GM18951 (cell line): Measurements from ENCODE around the gene TDP2.
"Not testable (repeated sequence)": the region's sequence is repeated elsewhere in the genome, so short reads cannot be mapped to it uniquely, and the experiment has no call there.

Source experiments
- POLR2A ChIP-seq: IDR thresholded peaks from 4 replicates; pipeline ENCODE4 v1.6.1; 2011; ENCODE audit warnings: mild to moderate bottlenecking; ENCODE audit not compliant: insufficient read length, insufficient read depth; ENCODE audit errors: extremely low read depth
- in situ Hi-C: fragments of 300-500 bp; cut with MboI; formaldehyde crosslinking; loops from one replicate; pipeline ENCODE4 v1.12.0; 2022; ENCODE audit warnings: low sequenced_read_pairs, mixed read lengths, inconsistent platforms; ENCODE audit not compliant: unreplicated experiment

TDP2 gene

GRCh38 chr6:24692415-24692814 lies 25.7 kb upstream of the TDP2 start:
- in situ Hi-C loops = loop anchor here (10.0 kb wide), 1 partner anchor 408 kb away; no protein-coding TSS in a partner anchor
- no peak for TF ChIP-seq POLR2A

GRCh38 chr6:24692003-24692402 lies 25.3 kb upstream of the TDP2 start:
- TF ChIP-seq POLR2A = no peak
- in situ Hi-C loops = loop anchor here (10.0 kb wide), 1 partner anchor 407 kb away; no protein-coding TSS in a partner anchor

- no peak for TF ChIP-seq POLR2A
- in situ Hi-C loops = loop anchor here (10.0 kb wide), 1 partner anchor 407 kb away; no protein-coding TSS in a partner anchor
Observed at GRCh38 chr6:24691550-24691949, 24.9 kb upstream of the TDP2 start.

DNA sequence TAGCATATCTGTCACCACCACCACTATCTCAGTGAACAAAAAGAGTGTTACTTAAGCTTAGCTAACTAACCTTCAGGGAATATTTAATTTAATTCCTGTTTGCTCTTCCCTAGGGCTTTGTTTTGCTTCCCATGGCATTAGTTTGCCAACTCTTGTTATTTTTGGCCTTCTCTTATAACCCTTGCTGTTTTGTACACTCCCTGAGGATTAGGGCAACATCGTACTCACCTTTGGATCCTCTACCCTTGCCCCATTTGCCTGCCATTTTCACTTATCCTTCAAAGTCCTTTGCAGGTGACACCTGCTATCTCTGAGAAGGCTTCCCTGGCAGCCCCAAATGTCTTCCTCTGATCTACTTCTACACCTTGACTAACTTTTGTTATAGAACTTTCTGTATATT lies 23.9 kb upstream of the TDP2 start:
- no peak for TF ChIP-seq POLR2A
- in situ Hi-C loops = loop anchor here (10.0 kb wide), 1 partner anchor 406 kb away; no protein-coding TSS in a partner anchor

GRCh38 chr6:24689964-24690363 lies 23.3 kb upstream of the TDP2 start:
- TF ChIP-seq POLR2A = no peak
- in situ Hi-C loops = loop anchor here (10.0 kb wide), 1 partner anchor 405 kb away; no protein-coding TSS in a partner anchor

DNA sequence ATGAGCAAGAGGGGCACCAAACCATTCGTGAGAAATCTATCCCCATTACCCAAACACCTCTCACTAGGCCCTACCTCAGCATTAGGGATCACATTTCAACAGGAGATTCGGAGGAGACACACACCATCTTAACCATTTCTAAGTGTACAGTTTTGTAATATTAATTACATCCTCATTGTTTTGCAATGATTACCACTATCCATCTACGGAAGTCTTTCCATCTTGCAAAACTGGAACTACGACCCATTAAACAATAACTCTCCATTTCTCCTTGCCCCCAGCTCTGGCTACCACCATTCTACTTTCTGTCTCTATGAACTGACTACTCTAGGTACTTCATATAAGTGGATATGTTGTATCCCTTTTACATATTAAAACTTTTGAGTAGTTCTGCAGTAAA lies 20.2 kb upstream of the TDP2 start:
- in situ Hi-C loops = no loop called here
- TF ChIP-seq POLR2A = no peak

DNA sequence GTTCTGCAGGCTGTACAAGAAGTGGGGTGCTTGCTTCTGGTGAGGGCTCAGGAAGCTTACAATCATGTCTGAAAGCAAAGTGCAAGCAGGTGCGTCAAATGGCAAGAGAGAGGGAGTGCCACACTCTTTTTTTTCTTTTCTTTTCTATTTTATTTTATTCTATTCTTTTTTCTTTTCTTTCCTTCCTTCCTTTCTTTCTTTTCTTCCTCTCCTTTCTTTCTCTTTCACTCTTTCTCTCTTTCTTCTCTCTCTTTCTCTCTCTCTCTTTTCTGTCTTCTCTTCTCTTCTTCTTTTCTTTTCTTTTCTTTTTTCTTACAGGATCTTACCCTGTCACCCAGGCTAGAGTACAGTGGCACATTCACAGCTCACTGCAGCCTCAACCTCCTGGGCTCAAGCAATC lies 19.7 kb upstream of the TDP2 start:
- in situ Hi-C loops = no loop called here

GRCh38 chr6:24683297-24684296 lies 16.9 kb upstream of the TDP2 start:
- TF ChIP-seq POLR2A = no peak
- in situ Hi-C loops = no loop called here

More for the DNA sequence above, 19.7 kb upstream of the TDP2 start:
- no peak for TF ChIP-seq POLR2A

DNA sequence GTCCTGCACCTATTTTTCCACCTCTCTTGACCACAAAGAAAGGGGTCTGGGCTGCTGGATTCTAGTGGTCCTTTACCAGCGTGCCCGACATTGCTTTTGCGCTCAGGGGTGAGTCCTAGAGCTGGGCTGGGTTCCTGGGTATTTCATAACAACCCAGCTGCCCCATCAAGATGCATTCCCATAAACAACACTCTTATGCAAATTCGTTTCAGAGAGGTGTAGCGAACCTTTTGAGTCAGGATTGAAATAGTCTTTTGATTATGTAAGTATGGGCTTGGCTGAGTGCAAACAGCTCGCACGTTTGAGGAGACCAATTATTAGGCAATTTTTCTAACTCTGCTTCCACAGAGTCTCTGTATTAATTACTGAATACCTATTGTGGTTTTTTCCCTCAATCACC lies 13.9 kb upstream of the TDP2 start:
- no peak for TF ChIP-seq POLR2A
- in situ Hi-C loops = no loop called here

- in situ Hi-C loops = not testable (repeated sequence)
Observed at GRCh38 chr6:24678792-24679352, 12.2 kb upstream of the TDP2 start.

DNA sequence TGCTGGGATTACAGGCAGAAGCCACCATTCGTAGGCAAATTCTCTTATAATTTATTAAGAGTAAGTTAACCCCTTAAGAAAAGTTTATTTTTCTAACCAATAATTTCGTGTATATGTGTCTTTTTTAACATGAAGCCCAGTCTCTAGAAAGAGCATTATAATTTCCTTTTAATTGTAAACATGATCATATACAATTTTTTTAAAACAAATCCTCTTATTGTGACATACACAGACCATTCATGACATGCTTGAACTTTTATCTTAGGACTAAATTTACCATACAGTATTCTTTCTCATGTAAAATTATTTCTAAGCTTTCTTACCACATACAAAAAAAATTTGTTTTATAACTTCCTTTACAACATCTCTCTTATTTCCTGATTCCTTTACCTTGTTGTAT lies 6.9 kb upstream of the TDP2 start:
- TF ChIP-seq POLR2A = no peak
- in situ Hi-C loops = no loop called here

DNA sequence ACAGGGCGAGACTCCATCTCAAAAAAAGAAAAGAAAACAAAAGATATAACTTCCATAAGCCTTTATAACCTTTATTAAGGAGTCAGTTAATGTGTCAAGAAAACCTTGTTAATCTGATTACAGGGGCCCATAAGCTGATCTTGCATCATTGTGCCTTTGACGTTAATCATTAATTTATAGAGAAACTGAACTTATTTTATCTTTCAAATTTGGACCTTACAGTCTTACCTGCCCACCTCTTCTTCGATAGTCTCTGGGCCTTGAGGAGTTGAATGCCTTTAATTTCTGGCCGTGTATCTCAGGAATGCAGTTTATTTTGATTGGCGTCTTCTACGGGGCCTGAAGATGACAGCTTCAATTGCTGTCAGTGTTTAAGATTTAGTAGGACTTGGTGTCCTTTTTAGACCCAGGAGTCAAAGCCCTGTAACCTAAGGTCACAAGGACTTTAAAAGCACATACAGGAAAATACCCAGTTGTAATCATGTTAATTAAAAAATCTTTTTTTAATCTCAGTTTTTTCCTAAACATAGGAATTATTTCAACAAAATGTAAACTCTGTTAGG lies 6.0 kb upstream of the TDP2 start:
- TF ChIP-seq POLR2A = no peak
- in situ Hi-C loops = no loop called here

- in situ Hi-C loops = not testable (repeated sequence)
Observed at GRCh38 chr6:24671077-24671476, 4.4 kb upstream of the TDP2 start.

- in situ Hi-C loops = not testable (repeated sequence)
Observed at GRCh38 chr6:24670492-24670891, 3.8 kb upstream of the TDP2 start.
